ENCODE measurements around the gene MAGI2.
"Not testable (repeated sequence)": the region's sequence is repeated elsewhere in the genome, so short reads cannot be mapped to it uniquely, and the experiment has no call there.

MAGI2 gene

DNA sequence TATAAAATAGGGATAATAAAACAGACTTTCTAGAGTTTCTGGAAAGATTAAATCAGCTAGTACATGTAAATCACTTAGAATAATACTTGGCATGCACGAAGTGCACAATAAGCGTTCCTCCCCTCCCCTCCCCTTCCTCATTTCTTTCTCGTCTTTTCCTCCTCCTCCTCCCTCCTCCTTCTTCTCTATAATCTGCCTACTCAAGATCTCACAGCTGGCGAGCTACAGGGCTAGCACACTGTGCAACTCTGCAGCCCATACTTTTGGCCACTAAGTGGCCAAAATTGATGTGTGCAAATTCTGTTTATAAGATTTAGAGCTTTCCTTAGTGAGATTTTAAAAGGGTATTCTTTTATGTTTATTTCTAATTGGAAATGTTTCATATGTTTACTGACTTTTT lies 1089.6 kb downstream of the MAGI2 start:
- no peak for DNase-seq (ENCODE audit: low read depth in 2 of 2)

GRCh38 chr7:78359836-78360235 lies 1093.6 kb downstream of the MAGI2 start:
- no peak for DNase-seq (ENCODE audit: low read depth in 2 of 2)

DNA sequence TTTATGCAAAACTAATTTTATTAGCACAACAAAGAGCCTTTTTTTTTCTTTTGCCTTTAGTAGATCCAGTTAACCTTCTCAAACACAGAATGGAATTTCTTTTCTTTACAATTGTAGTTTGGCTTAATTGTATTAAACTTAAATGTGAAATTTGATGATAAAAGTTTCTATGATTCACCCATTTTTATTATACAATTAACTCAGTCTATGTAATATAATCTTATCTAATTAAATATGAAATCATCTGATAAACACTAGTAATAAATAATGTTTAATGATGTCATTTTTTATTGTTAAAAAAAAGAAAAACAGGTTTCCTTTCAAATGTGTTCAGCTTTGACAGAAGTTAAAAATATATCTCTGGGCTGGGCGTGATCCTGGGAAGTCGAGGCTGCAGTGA lies 1095.8 kb downstream of the MAGI2 start:
- no peak for DNase-seq (ENCODE audit: low read depth in 2 of 2)

- no peak for DNase-seq (ENCODE audit: low read depth in 2 of 2)
These were observed 1097.6 kb downstream of the MAGI2 start for GRCh38 chr7:78355834-78356233.

DNA sequence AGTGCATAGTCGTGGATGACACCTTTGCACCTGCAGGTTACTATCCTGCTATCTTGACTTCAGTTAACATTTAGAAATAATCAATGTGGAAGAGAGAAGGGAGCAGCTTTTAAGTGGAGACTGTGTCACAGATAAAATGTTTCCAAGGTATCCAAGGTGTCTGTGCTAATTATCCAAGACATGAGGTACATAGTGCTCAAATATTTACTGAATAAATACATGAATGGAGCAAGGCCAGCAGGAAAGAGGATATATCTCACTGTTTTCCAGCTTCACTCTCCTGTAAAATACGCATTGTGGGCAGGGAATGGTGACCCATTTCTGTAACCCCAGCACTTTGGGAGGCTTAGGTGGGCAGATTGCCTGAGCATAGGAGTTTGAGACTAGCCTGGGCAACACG lies 1102.5 kb downstream of the MAGI2 start:
- DNase-seq (ENCODE audit: low read depth in 2 of 2) = no peak

DNA sequence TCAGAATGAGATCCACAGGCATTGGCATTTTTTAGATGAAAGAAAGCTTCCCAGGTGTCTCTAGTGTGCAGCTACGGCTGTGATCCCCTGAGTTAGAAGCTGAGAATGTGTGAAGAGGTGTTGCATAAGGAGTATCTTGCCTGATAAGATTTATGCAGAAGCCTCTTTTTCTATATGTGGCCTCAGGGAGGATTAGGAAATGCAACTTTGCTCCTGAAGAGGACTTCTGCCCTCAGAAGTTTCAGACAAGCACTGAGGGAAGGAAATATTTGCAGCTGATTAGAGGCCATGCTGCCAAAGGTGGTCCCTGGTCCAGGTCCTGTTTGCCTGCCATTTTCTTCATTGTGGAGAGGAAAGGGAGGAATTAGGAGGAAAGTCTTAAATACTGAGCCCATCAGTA lies 1103.1 kb downstream of the MAGI2 start:
- no peak for DNase-seq (ENCODE audit: low read depth in 2 of 2)

DNA sequence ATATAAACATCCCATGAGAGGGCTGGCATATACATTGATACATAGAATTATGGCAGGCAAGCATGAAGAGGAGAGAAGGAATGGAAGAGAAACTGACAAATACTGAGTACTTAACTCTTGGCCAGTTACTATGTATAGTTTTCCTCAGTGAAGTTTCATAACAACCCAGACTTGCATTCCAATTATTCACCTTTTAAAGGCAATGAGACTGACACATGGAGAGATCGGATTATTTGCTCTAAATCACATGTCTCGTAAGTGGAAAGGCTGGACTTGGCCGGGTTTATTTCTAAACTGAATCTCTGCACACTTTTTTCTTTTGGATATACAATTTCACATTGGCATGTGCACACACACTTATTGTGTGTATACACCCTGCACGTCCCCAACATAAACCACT lies 1106.6 kb downstream of the MAGI2 start:
- no peak for DNase-seq (ENCODE audit: low read depth in 2 of 2)

GRCh38 chr7:78345979-78346378 lies 1107.5 kb downstream of the MAGI2 start:
- DNase-seq (ENCODE audit: low read depth in 2 of 2) = no peak

DNA sequence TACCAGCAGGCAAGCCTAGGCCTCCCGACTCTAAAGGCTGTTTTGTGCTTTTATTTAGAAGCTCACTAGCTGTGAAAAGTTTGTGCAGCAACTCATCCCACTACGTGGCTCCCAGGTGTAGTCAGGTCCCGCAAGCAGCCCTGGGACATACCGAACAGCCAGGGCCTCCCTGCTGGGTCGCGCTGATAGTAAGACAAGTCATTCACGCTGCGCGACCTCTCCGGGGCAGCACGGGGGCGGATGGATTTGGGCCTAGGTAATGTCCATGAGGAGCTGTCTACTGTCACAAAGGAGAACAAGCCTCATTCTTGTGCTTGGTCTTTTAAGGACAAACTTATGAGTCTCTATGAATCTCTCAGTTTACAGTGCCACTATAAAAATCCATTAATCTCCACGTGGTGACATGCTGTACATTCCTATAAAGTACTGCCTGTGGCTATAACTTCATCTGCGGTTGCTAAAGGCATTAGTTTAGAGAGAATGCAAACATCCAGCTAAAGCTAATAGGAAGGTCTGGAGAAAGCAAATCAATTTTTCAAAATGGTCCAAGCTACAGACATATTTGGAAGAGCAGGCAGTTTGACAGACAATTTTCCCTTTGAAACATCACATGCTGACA lies 1108.1 kb downstream of the MAGI2 start:
- peak; percentile 16 to 17 for DNase-seq (ENCODE audit: low read depth in 2 of 2)

DNA sequence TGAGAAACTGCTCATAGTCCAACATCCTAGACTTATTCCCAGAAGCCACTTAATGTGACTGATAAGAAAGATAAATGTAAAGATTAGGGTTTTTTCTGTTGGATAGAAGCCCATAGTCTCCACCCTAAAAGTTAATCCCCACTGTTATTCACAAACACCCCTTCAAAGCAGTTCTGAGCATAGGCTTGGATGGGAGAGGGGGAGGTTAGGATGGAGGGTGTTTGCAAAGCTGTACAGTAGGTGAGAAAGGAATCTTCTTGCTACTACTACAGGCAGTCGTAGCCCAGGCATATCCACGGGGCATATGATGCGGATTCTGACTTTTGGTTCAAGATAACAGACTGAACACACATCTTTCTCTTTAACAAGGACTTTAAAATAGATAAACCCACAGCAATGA lies 1119.0 kb downstream of the MAGI2 start:
- DNase-seq (ENCODE audit: low read depth in 2 of 2) = no peak

DNA sequence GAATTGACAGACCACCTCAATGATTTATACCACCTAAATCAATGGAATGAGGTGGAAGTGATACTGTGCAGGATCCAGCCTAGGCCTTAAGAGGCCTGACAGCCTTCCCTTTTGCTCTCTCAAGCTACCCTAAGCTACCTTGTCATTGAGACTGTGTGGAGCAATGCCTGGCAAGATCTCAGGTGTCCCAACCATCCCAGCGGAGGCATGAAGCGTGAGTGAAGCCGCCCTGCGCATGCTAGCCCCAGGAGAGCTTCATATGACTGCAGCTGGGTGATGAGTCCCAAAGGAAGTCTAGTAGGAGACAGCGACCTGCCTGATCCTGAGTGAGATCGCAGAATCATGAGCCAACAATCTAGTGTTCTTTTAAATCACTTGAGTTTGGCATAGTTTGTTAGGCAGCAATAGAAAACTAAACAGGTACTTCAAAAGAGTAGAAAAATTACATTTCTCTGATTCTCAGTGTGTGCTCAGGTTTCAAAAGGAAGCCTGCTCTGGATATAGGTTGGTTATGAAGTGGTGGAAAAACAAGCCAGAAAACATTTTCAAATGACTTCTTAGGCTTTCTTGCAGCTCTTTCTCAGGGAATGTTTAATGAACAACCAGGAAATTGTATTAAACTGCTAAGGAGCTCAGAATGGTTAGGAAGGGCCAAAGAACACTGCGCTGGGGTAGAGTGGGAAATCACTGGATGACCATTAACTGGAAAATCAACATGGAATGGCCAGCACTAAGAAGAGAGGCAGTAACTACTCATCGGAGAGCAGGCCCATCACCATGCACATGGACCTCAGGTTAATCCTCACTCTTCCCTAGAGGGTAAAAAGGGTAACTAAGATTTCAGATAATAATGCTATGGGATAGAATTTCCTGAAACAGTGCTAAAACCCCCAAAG lies 1119.7 kb downstream of the MAGI2 start:
- no peak for DNase-seq (ENCODE audit: low read depth in 2 of 2)

- no peak for DNase-seq (ENCODE audit: low read depth in 2 of 2)
These were observed 1124.3 kb downstream of the MAGI2 start for GRCh38 chr7:78329001-78329655.

GRCh38 chr7:78327718-78328117 lies 1125.7 kb downstream of the MAGI2 start:
- no peak for DNase-seq (ENCODE audit: low read depth in 2 of 2)

DNA sequence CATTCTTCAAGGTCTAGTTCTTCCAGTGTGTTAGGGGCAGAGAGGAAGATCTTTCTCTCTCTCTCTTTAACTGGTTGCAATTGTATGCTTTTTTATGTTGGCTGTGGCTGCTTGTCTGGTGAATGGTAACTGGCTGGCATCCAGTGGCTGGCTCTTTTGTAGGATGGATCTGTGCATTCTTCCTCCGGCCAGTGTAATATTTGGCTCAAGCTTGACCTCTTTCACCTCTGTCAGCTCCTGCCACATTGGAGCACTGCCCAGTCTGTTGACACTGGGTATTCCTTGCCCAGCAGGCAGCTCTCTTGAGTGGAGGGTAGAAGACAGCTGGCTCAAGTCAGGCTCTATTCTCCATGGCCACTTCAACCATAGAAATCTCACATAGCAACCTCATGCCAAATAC lies 1126.6 kb downstream of the MAGI2 start:
- DNase-seq (ENCODE audit: low read depth in 2 of 2) = no peak

DNA sequence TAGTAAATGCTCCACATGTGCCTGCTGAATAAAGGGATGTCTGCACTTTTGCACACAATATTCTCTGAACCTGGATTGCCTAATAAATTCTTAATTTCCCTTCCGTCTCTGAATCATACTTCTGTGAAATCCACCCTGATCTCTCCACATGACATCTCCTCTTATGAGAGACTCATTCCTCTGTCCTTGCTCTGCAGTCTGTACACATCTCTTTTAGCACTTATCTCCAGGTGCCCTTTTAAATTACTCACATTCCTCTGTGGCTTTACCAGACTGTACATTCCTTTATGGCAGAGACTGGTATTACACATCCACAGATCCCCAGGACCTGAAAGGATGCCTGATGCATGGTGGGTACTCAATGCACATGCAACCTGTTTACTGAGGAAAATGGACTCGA lies 1127.3 kb downstream of the MAGI2 start:
- peak; percentile 26 to 32 for DNase-seq (ENCODE audit: low read depth in 2 of 2)

- no peak for DNase-seq (ENCODE audit: low read depth in 2 of 2)
These were observed 1130.3 kb downstream of the MAGI2 start for GRCh38 chr7:78323118-78323517.

- DNase-seq (ENCODE audit: low read depth in 2 of 2) = not testable (repeated sequence)
These were observed 1131.2 kb downstream of the MAGI2 start for GRCh38 chr7:78322231-78322630.

- no peak for DNase-seq (ENCODE audit: low read depth in 2 of 2)
These were observed 1136.1 kb downstream of the MAGI2 start for GRCh38 chr7:78317371-78317770.

- DNase-seq (ENCODE audit: low read depth in 2 of 2) = no peak
These were observed 1137.4 kb downstream of the MAGI2 start for GRCh38 chr7:78316110-78316509.

DNA sequence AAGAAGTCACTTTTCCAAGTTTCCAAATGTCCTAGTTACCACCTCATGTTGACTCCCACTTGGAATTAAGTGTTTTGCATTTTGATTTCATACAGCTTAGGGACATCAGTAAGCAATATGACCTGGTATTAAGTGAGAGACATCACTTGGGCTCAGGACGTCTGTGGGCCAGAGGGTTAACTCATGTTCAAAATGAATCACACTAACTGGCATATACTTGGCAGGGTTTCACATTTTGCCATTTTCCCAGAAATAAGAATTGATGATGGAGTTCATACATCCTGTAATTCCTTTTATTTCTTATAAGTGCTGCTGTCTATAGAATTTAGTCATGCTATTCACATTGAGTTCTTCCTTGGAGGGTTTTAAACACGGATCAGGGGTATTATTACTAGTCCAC lies 1138.3 kb downstream of the MAGI2 start:
- no peak for DNase-seq (ENCODE audit: low read depth in 2 of 2)

DNA sequence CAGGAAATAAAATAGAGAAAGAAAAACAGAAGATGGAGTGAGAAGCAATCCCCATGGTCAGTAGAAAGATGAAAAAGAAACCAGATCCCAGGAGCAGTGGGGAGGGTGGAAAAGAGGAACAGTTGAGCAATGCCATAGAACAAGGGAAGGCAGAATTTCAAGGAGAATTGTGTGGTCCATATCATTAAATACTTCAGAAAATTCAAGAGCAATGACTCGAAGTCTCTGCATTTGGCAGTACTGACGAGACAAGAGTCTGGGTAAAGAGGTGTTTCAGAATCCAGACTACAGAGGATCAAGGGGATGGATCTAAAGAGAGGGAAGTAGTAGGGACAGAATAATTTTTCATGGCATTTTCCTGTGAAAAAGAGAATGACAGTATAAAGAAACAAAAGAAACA lies 1142.3 kb downstream of the MAGI2 start:
- DNase-seq (ENCODE audit: low read depth in 2 of 2) = no peak

- DNase-seq (ENCODE audit: low read depth in 2 of 2) = no peak
These were observed 1145.6 kb downstream of the MAGI2 start for GRCh38 chr7:78307892-78308291.

- DNase-seq (ENCODE audit: low read depth in 2 of 2) = no peak
These were observed 1146.8 kb downstream of the MAGI2 start for GRCh38 chr7:78306634-78307033.
